CD4-positive, alpha-beta T cell treated with Interleukin-21 for 1 hour (primary cell): Measurements from ENCODE around the gene PRKAR1B.

Experiments
- DNase-seq: peaks from one replicate; pipeline ENCODE4 v3.0.0-alpha.2; 2020

The PRKAR1B gene

DNA sequence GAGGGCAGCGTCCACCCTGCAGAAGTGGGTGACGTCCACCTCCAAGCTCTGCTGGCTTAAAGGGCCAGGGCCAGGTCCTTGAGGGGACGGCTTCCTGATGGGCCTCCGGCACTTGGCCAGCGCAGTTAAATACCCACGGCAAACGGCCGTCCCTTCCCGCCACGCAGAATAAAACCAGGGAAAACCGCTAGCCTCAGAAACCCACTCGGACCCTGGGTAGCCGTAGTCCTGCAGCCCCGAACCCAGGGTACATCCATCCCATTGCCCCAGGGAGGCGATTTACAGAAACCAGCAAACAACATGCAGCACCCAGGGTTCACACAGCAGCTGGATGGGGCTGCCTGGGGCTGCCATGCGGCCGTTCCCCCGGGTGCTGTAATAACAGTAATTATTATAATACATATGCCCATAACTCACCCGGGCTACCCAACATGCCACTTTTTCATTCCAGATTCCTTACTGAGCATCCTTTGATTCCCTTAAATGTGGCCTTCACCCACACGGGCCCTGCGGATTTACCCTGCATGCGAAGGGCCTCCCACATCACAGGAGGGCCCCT is 126.0 kb downstream of the PRKAR1B start:
- DNase-seq, result no peak

DNA sequence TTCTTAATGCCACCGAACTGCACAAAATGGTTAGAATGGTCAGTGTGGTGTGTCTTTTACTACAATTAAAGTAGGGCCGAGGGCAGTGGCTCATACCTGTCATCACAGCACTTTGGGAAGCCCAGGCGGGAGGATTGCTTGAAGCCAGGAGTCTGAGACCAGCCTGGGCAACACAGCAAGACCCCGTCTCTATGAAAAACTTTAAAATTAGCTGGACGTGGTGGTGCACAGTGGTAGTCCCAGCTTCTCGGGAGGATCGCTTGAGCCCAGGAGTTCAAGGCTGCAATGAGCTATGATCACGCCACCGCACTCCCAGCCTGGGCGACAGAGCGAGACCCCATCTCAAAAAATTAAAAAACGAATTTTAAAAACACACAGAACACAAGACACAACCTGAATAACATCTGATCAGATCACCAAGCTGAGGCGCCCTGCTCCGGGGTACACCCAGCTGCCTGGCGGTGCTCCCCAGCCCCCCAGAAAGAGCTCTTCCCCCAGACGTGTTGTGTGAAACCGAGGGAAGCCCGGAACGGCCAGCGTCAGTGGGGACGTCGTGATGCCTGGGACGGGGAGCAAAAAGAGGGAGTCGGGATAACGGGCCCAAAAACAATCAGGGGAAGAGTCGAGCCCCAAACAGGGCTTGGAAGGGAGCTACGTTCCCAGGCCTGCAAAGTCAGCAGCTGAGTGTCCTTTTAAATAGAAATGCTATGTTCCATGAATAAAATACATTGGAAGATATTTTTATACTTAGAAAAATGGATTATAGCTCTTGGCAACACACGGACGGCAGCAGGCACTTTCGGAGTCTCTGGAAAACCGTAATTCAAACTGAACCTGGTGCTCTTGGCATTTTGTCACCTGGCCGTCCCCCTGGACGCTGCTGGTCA is 126.7 kb downstream of the PRKAR1B start:
- no peak for DNase-seq

DNA sequence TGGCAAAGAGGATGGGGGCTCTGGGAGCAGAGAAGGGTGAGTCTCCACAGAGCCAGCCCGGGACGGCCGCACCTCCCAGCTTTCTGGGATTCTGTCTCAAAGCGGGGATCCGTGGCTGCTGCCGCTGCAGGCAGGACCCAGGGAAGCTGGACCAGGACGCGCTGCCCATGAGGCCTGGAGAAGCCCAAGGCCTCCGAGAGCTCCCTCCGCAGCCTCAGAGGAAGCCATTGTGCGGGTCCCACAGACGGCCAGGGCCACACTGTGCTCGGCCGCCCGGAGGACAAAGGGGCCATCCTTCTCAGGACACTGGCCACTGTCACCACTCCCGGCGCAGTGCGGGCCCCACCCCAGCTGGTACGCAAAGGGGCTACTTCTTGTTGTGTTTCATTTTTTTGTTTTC is 128.2 kb downstream of the PRKAR1B start:
- DNase-seq, result no peak

GRCh38 chr7:597348-598178 is 129.5 kb downstream of the PRKAR1B start:
- no peak for DNase-seq

- no peak for DNase-seq
These were observed 130.3 kb downstream of the PRKAR1B start for GRCh38 chr7:596819-597182.

GRCh38 chr7:596071-596818 is 130.8 kb downstream of the PRKAR1B start:
- DNase-seq, result no peak

GRCh38 chr7:595621-596010 is 131.5 kb downstream of the PRKAR1B start:
- DNase-seq, result no peak

GRCh38 chr7:594920-595620 is 132.0 kb downstream of the PRKAR1B start:
- DNase-seq, result no peak

- DNase-seq, result no peak
These were observed 132.7 kb downstream of the PRKAR1B start for GRCh38 chr7:594212-594913.

GRCh38 chr7:593324-594115 is 133.6 kb downstream of the PRKAR1B start:
- DNase-seq, result peak; percentile 24

GRCh38 chr7:591856-592628 is 135.0 kb downstream of the PRKAR1B start:
- no peak for DNase-seq

- DNase-seq, result no peak
These were observed 136.1 kb downstream of the PRKAR1B start for GRCh38 chr7:590731-591551.

DNA sequence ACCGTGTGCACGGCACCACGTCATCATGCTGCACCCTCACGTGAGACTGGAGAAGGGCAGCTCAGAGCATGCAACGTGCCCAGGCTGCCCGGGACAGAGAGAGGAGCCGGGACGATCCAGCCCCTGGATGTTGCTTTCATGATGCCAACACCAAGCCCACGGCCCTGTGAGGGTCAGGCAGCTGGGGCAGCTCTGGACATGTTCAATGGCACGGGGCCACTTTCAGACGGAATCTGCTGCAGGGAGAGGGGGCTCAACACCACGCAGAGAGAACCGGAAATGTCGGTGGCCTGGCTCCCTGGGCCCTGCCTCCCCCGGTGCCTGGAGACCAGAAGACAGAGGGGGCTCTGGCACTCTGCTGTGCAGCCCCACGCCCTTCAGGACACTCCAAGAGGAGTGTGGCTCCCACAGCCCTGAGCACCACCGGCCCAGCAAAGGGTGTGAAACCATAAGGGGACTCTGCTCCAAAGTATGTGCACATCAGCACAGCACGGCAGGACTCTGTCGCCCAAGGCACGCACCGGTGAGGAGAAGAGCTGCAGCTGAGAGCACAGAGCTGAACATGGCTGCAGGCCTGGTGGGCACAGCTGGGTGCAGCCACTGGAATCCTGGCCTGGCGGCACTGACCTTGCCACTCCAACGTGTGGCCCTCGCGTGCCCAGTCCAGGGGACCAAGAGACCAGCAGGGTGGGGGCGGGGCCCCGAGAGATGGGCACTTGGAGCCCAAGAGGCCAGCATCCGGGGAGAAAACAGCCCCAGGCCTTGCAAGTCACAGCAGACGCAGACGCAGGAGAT is 137.1 kb downstream of the PRKAR1B start:
- DNase-seq, result no peak

GRCh38 chr7:587767-588166 is 139.3 kb downstream of the PRKAR1B start:
- DNase-seq, result no peak

DNA sequence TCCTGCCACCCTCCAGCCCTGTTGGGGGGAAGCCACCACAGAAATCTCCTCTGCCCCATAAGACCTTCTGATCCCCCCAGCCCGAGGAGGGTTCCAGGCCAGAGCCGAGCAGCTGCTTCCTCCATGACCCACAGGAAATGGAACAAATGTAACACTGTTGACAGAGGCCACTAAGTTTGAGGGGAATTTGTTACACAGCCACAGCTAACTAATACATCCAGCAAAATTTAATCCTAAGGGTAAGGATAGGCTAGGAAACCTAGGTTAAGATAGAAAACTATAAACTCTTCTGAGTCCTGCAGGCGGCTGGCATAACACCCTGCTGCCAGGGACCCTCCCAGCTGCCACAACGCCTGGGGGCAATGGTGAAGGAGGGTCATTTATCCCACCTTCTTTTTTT is 140.6 kb downstream of the PRKAR1B start:
- DNase-seq, result no peak

DNA sequence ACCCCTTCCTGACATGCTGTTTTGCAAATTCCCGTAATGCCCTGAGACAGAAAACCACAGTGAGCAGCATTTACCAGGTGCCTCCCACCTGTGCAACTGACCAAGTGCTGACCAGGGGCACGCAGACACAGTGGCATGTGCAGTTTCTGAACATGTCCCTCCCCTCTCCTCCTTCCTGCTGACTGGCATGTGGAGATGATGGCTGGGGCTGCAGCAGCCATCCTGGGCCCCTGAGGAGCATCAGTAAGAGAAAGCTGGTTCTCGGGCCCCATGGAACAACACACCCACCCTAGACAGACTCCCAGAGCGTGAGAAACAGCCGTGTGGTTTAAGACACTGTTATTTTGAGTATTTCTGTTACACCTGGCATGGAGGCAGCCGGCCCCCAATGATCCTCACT is 141.2 kb downstream of the PRKAR1B start:
- no peak for DNase-seq

DNA sequence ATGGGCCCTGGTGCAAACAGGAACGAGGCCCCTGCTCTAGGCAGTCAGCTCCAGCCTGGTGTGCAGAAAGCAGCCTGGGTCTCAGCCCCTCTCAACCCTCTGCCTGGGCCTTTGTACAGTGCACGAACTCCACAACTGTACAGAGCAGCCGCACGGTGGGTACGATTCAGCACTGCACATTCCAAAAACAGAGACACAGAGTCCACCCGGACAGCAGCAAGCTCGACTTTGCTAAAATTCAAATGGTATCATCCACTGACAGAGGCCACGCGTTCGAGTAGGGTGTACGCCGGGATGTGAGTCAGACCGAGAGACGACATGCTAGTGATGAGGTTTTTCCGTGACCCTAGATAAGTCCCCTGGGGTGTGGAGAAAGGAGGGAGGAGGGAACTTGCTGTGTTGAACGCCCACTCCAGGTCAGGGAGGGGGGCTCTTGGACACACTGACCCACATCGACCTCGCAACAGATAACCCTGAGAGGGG is 141.8 kb downstream of the PRKAR1B start:
- peak; percentile 32 for DNase-seq

DNA sequence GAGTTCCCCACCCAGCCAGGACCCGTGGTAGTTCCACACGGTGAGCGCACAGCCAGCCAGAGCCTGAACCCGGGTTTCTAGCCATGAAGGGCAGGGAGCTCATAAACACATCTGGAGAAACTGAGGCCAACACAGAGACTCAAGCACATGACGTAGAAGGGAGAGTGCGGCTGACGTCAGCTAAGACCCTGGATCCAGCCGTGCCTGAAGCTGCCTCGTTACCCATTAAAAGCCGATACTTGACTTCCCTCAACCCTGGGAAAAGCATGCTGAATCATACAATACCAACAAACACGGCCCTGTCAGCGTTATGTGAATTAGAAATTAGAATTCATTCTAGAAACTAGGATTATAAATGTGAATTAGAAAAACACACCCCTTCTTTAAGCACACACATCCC is 142.3 kb downstream of the PRKAR1B start:
- DNase-seq, result no peak
